ENCODE measurements around the gene TRAFD1.
"Not testable (repeated sequence)": the region's sequence is repeated elsewhere in the genome, so short reads cannot be mapped to it uniquely, and the experiment has no call there.

Gene TRAFD1

GRCh38 chr12:112158461-112159145 lies 33.2 kb downstream of the TRAFD1 start:
- DNase-seq = not testable (repeated sequence)

- no peak for DNase-seq
Measured at GRCh38 chr12:112159146-112159541, 33.8 kb downstream of the TRAFD1 start.

- no peak for DNase-seq
Measured at GRCh38 chr12:112160611-112161010, 35.3 kb downstream of the TRAFD1 start.

GRCh38 chr12:112161711-112162110 lies 36.4 kb downstream of the TRAFD1 start:
- DNase-seq = peak in 1 of 51 donors; percentile 12

GRCh38 chr12:112162241-112162790 lies 37.0 kb downstream of the TRAFD1 start:
- no peak for DNase-seq

- DNase-seq = no peak
Measured at GRCh38 chr12:112163056-112163455, 37.7 kb downstream of the TRAFD1 start.

GRCh38 chr12:112163471-112163991 lies 38.2 kb downstream of the TRAFD1 start:
- no peak for DNase-seq

- no peak for DNase-seq
Measured at GRCh38 chr12:112164011-112164660, 38.8 kb downstream of the TRAFD1 start.

GRCh38 chr12:112165624-112166023 lies 40.3 kb downstream of the TRAFD1 start:
- no peak for DNase-seq

GRCh38 chr12:112166051-112167015 lies 41.0 kb downstream of the TRAFD1 start:
- DNase-seq = no peak

- no peak for DNase-seq
Measured at GRCh38 chr12:112167031-112167461, 41.7 kb downstream of the TRAFD1 start.

- no peak for DNase-seq
Measured at GRCh38 chr12:112167718-112168525, 42.6 kb downstream of the TRAFD1 start.

GRCh38 chr12:112168561-112168971 lies 43.2 kb downstream of the TRAFD1 start:
- no peak for DNase-seq

GRCh38 chr12:112169161-112169872 lies 44.0 kb downstream of the TRAFD1 start:
- DNase-seq = no peak

- no peak for DNase-seq
Measured at GRCh38 chr12:112169966-112170365, 44.6 kb downstream of the TRAFD1 start.

GRCh38 chr12:112170376-112170775 lies 45.0 kb downstream of the TRAFD1 start:
- peak in 1 of 51 donors; percentile 22 for DNase-seq

GRCh38 chr12:112170971-112171596 lies 45.7 kb downstream of the TRAFD1 start:
- no peak for DNase-seq

- DNase-seq = no peak
Measured at GRCh38 chr12:112172556-112173324, 47.4 kb downstream of the TRAFD1 start.

Measured in hypothalamus (tissue), 51 donors.